SKM-1 (cell line): ENCODE measurements around the gene PANX2.

Experiments
- DNase-seq: peaks from one replicate; lab custom pipeline; 2025; ENCODE audit not compliant: unreplicated experiment; lab: John Stamatoyannopoulos, UW

PANX2 gene

DNA sequence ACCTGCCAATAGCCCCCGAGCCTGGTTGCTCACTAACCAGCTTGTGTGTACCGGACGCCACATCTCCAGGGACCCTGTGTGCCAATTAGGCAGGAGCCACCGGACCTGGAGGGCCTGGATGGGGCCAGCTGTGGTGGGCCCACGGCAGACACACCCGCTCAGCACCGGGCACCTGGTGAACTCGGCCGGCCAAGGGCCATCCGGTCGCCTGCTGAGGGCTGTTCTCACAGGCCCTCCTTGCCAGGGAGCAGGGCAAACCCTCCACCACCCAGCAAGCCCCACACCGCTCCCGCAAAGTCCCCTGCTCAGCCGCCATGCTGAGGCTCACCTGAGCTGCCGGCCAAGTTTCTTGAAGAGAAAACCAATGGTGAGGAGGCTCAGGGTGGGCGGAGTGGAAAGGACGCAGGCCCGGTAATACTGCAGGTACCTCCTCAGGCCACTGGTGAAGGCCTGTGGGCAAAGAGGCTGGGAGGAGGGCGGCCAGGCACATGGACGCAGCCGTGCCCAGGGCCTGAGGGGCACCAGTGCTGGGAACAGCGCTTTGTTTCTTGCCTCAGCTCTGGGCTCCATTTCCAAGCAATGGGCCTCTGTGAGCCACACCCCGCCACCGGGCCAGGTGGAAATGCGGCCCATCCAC is 57.2 kb downstream of the PANX2 start:
- DNase-seq = no peak

DNA sequence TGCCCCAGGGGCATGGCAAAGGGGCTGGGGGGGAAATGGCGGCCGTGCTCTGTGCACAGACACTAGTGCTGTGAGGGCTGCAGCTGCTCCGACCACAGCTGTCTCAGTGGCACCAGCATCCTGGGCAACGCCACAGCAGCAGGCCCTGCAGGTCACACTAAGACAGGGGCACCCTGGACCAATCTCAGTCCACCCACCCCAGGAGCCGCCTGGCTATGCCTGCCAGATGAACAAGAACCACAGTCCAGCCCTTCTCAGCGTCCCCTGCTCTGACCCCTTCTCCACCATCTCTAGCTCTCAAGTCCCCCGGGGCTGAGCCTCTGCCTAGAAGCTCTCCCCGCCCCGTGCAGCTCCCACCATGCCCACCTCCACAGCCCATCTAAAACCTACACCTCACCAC is 57.8 kb downstream of the PANX2 start:
- no peak for DNase-seq

DNA sequence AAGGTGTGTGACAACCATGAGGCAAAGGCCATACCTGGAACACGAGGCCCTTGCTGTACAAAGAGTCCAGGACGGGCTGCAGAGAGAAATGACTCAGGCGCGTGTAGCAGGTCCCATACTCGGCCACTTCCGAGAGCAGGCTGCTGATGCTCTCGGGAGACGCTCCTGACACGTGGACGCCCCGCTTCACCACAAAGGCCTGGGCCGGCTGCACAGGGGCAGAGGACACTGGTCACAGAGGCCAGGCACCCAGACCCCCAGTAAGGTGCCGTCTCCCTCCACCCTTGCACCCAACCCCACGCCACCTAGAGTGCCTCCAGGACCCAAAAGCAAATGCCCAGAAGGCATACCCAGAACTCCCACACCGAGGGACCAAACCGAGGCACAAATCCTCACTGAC is 58.8 kb downstream of the PANX2 start:
- no peak for DNase-seq
